ENCODE measurements around the gene PIGQ. TPM values are rescaled to one million over a fixed set of nuclear protein-coding genes. Genes with fewer than 3 reads are reported as not detected.

Gene PIGQ
- total RNA-seq, 3 donors from 2014 or later: 37.8 to 39.6 (median 38.4) TPM

DNA sequence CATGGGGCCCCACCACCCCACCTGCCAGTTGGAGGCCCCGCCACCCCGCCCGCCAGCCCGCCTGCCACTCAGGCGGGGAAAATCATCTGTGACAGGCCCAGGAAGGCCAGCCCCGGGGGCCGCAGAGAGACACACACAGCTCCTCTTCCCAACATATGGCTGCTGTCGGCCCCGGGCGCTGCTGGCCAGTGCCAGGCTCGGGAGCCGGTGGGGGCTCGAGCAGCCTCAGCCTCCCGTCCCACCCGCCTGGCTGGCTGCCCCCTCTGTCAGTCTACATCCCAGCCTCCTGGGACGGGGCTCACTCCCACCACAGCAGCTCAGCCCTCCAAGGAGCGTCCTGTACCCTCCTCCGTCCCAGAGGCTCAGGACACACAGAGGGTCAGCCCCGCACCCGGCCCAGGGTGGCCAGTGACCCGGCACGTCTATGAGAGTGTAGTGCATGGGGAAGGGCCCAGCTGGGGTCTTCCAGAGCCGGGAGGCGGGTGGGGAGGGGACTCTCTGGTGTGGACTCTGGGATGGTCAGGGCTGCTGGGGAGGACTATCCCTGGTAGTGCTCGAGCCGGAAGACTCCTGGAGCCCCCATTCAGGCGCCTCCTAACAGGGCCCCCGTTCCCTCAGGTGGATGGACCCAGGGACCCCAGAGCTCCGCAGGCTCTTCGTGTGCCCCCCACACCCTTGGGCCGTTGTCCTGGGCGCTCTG, 13.1 kb upstream of the PIGQ start:
- ATAC-seq (no peak), DNase-seq (no peak)
- intact Hi-C loops (cut with DNase I, micrococcal nuclease): no loop called here
- TF ChIP-seq, protein P1, sequence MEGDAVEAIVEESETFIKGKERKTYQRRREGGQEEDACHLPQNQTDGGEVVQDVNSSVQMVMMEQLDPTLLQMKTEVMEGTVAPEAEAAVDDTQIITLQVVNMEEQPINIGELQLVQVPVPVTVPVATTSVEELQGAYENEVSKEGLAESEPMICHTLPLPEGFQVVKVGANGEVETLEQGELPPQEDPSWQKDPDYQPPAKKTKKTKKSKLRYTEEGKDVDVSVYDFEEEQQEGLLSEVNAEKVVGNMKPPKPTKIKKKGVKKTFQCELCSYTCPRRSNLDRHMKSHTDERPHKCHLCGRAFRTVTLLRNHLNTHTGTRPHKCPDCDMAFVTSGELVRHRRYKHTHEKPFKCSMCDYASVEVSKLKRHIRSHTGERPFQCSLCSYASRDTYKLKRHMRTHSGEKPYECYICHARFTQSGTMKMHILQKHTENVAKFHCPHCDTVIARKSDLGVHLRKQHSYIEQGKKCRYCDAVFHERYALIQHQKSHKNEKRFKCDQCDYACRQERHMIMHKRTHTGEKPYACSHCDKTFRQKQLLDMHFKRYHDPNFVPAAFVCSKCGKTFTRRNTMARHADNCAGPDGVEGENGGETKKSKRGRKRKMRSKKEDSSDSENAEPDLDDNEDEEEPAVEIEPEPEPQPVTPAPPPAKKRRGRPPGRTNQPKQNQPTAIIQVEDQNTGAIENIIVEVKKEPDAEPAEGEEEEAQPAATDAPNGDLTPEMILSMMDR (IDR thresholded peaks at IDR 0.05): no peak
- H3K4me1 ChIP-seq (ENCODE audit: low read depth): peaks cover 5% of the 10 kb centered on the region
- H3K9me3 ChIP-seq: no peaks in the 10 kb centered on the region
- H3K4me3 ChIP-seq: no peak overlapping the region
- H3K36me3 ChIP-seq (ENCODE audit: low read depth): no peaks in the 10 kb centered on the region

DNA sequence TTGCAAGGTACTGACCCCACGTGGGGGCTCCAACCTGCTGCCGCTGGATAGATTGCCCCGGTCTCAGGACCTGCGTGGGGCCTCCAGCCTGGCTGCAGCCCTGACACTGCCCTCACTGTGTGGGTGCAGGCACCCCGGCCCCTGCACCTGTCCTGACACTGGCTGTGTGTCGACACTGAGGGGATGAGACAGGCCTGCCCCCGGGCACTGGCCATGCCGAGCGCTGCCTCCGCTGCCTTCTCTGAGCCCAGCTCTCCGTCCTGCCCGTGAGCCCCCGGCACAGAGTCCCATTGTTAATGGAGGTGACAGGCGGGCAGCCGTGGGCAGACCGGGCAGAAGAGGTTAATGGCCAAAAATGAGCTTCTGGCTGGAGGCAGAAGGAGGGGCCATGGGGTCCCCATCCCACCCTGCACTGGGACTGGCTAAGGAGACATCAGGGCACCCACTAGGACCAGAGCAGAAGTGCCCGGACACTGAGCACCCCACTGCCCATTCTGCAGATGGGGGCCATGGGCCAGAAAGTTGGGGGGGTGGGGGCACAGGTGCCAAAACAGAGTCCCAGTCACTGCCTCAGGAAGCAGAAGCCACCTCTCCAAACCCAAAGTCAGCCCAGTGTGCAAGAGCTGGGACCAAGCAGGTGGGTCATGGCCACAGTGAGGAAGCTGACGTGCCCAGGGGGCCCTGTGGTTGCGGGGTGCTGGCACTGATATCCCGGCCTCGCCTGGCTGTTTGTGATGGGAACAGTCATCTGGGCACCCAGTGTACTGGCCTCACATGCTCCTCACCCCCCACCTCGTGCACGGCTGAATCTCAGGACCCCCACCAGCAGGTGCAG, 12.1 kb upstream of the PIGQ start:
- TF ChIP-seq, protein P1 (IDR thresholded peaks at IDR 0.05): no peak
- Histone ChIP-seq H3K9me3 (no peaks in the 10 kb centered on the region), H3K36me3 (ENCODE audit: low read depth) (no peaks in the 10 kb centered on the region), H3K4me1 (ENCODE audit: low read depth) (peaks cover 5% of the 10 kb centered on the region), H3K4me3 (no peak overlapping the region)
- ATAC-seq (no peak), DNase-seq (no peak)
- intact Hi-C loops (cut with DNase I, micrococcal nuclease): no loop called here

DNA sequence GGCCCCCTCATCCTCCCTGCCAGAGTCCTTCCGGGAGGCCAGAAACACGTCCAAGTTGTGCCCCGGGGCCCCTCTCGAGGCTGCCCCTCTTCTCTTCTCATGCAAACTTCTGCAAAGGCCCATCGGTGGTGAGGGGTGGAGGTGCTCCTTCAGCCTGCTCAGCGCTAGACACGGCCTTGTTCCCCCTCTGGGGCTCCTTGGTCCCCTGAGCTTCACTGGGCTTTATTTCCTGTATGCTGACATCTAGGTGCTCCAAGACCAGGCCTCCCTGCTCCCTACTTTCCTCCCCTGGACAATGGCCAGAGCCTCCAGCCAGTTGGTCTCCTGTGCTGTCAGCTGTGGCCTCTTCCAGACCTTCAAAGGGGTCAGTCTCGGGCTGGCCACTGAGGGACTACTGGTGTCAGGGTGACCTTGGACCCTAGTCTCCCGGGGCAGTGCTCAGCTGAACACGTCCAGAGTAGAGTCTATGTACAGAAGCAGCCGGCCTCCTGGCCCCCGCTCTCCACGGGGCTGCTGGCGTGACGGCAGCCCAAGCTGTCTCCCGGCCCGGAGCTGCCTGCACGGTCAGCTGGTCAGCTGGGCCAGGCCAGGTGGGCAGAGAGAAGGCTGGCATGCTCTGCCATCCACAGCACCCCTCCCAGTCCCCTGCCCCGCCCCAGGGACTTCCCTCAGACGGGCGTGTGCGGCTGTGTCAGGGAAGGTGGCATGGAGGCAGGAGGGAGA, 11.3 kb upstream of the PIGQ start:
- DNase-seq (no peak), ATAC-seq (peak; percentile 36)
- Histone ChIP-seq H3K36me3 (ENCODE audit: low read depth) (no peaks in the 10 kb centered on the region), H3K4me3 (no peak overlapping the region), H3K4me1 (ENCODE audit: low read depth) (peaks cover 5% of the 10 kb centered on the region), H3K9me3 (no peaks in the 10 kb centered on the region)
- intact Hi-C loops (cut with DNase I, micrococcal nuclease): no loop called here
- TF ChIP-seq, protein P1 (IDR thresholded peaks at IDR 0.05): no peak

DNA sequence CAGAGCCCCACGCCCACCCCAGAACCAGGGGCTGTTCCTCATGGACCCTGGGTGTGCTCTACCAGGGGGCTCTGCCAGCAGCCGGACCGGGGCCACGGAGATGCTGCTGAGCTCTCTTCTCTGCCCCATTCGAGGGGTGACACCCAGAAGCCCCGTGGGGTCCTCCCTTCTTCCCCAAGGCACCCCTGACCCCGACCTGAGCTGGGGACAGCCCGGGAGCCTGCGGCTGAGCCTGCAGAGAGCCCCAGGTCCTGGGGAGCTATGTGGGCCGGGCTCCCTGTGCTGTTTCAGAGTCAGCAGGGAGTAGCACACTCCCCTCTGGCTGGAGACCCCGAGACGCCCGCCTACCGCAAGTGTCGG, 10.8 kb upstream of the PIGQ start:
- no peak overlapping the region for H3K4me3 ChIP-seq
- intact Hi-C loops (cut with DNase I, micrococcal nuclease): no loop called here
- H3K36me3 ChIP-seq (ENCODE audit: low read depth): no peaks in the 10 kb centered on the region
- TF ChIP-seq, protein P1 (IDR thresholded peaks at IDR 0.05): no peak
- DNase-seq (no peak), ATAC-seq (no peak)
- H3K4me1 ChIP-seq (ENCODE audit: low read depth): peaks cover 5% of the 10 kb centered on the region
- no peaks in the 10 kb centered on the region for H3K9me3 ChIP-seq

DNA sequence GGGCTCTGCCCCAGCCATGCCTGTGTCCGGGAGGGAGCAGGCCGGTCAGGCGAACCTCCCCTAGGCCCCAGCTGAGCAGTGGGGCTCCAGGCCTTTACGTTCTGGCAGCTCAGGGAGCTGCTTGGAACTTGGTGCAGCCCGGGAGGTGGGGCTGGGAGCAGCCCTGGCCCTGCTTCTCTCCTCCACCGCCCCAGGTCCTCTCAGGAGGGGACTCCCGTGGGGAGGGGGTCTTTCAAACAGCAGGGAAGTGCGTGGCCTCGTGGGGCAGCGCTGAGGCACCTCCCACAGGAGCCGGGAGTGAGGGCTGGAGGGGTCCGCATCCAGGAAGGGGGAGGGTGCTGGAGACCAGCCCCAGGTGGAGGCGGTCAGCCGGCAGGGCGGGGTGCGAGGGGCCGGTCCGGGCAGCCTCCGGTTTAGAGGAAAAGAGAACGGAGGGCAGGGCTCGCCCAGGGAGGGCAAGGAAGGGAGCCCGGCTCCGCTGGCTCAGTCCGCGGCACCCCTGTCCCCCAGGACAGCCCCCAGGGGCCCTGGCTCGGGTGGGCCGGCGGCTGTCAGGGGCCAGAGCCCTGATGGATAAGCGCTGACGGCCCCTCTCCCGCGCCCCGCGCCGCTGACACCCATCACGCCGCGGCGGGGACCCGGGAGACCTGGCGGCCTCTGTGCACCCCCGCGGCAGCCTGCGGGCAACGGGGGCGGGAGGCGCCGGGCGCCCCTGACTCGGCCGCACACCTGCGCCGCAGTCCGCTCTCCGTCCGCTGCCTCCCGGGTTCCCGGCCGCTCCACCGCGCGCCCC, 10.2 kb upstream of the PIGQ start:
- no peak for DNase-seq
- ATAC-seq: no peak
- intact Hi-C loops (cut with DNase I, micrococcal nuclease): no loop called here
- Histone ChIP-seq H3K4me3 (no peak overlapping the region), H3K36me3 (ENCODE audit: low read depth) (no peaks in the 10 kb centered on the region), H3K4me1 (ENCODE audit: low read depth) (peaks cover 5% of the 10 kb centered on the region), H3K9me3 (no peaks in the 10 kb centered on the region)
- TF ChIP-seq, protein P1 (IDR thresholded peaks at IDR 0.05): no peak

Data from mucosa of descending colon (tissue), 3 donors.